Skeletal muscle satellite cell (primary cell): ENCODE measurements around the gene ITGB4.

Experiments used
- H3K27me3 ChIP-seq: 2 replicates; pipeline ENCODE4 v1.7.0; 2013; ENCODE audit warnings: low read length; ENCODE audit not compliant: control insufficient read depth, insufficient read depth
- H3K36me3 ChIP-seq: 2 replicates; pipeline ENCODE4 v1.7.0; 2013; ENCODE audit warnings: mild to moderate bottlenecking, control low read depth, low read length; ENCODE audit not compliant: insufficient read depth
- H3K4me1 ChIP-seq: 2 replicates; pipeline ENCODE4 v1.7.0; 2013; ENCODE audit warnings: low read length; ENCODE audit not compliant: control insufficient read depth, insufficient read depth
- H3K4me2 ChIP-seq: 2 replicates; pipeline ENCODE4 v1.7.0; 2013; ENCODE audit warnings: mild to moderate bottlenecking, low read length
- H3K4me3 ChIP-seq: 2 replicates; pipeline ENCODE4 v1.7.0; 2013; ENCODE audit warnings: low read length
- H3K9ac ChIP-seq: 2 replicates; pipeline ENCODE4 v1.7.0; 2013; ENCODE audit warnings: mild to moderate bottlenecking, low read depth, low read length, moderate library complexity
- H3K9me3 ChIP-seq: replicated peaks from 2 replicates; pipeline ENCODE4 v1.7.0; 2013; ENCODE audit warnings: mild to moderate bottlenecking, control low read depth, low read length

ITGB4 gene

DNA sequence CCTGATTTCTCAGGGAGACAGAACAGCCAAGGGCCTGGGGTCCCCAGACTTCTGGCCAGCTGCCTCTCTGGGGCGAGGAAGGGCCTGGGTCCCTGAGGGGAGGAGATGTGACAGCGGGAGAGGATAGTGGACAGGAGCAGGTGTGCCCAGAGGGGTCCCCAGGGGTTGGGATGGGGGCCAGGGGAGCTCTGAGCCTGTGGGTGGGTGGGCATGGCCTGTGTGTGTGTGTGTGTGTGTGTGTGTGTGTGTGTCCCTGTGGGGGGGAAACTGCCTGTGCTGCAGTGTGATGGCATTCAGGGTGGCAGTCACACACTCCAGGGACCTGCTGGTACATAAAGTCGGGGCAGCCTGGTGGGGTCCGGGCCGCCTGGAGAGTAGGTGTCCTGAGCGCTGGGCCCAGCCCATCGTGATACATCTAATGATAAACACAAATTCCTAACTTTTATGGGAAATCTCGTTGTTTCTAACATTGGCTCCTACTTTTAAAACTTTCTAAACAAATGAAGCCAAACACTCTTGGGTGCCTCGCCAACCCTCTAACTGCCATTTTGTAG, 1.4 kb downstream of the ITGB4 start:
- Histone ChIP-seq H3K9ac (no peak overlapping the region), H3K27me3 (peaks cover 41% of the 10 kb centered on the region), H3K4me3 (no peak overlapping the region)

DNA sequence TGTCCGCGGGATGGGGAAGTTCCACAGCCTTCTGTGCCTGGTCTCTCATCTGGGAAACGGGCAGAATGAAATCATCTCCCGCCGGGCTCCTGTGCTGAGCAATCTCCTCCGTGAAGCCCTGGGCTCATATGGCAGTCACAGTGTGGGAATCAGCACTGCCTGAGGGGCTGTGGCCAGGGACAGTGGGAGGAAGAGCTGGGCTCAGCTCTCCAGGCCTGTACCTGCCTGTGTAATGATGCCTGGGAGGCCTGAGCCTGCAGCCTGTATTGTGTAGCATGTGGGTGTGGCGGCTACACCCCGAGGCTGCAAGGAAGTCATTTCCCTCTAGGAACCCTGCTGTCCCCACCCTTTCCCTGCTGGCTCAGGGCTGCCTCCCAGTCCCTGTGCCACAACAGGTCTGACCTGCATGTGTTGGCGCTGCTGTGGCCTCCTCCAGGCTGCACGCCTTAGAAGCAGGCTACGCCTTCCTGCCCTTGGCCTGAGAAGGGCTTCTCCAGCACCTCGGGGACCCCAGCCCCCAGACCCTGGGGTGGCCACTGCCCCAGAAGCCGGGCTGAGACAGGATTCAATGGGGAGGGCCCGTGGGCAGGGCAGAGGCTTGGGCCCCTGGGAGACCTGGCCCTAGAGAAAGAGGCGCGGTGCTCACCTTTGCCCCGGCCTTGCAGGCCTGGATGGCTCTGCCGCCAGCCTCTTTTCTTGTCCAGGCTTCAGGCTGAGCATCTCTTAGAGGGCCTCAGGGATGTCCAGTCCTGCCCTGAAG, 2.1 kb downstream of the ITGB4 start:
- Histone ChIP-seq H3K9me3 (no peaks in the 10 kb centered on the region), H3K4me2 (no peak overlapping the region), H3K27me3 (peaks cover 42% of the 10 kb centered on the region), H3K4me3 (no peak overlapping the region), H3K9ac (no peak overlapping the region), H3K36me3 (no peaks in the 10 kb centered on the region), H3K4me1 (peaks cover 6% of the 10 kb centered on the region)

More for the DNA sequence above, 1.4 kb downstream of the ITGB4 start:
- no peak overlapping the region for H3K4me2 ChIP-seq
- H3K36me3 ChIP-seq = no peaks in the 10 kb centered on the region
- H3K4me1 ChIP-seq = peaks cover 6% of the 10 kb centered on the region
- H3K9me3 ChIP-seq = no peaks in the 10 kb centered on the region

DNA sequence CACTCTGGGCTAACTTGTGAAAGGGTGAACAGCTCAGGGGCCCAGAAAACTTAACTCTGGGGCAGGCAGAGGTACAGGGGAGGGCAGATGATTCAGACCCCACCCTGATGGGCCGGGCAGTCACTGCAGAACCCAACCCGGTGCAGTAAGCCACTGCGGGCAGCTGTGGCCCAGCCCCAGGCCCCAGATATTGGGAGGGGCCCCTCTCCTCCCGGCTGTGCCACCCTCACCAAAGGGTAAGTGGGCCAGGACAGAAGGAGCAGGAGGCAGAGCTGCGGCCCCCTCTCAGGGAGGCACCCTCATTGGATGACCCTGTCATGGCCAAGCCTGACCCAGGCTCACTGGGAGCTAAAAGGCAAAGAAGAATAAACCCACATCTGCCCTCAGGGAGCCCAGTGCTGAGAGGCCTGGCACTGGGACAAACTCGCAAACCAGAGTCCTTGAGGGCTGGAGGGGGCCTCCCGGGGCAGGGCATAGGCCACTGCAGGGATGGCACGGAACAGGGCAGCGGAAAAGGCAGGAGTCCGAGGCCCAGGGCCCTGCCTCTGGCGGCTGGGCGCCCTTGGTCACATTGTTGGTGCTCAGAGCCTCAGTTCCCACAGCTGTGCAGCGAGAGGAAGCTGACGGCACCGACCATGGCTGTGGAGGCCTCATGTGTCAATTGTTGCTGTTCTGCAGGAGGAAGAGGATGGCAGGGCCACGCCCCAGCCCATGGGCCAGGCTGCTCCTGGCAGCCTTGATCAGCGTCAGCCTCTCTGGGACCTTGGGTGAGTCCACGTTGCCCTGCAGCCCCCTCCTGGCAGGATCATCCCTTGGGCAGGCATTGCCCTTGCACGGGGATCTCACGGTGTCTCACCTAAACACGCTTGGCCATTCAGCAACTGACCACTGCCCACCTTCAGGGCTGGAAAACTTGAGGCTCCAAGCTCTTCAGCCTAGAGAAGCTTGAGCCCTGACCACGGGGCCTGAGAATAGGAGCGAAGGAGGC, 3.1 kb downstream of the ITGB4 start:
- Histone ChIP-seq H3K9me3 (no peaks in the 10 kb centered on the region), H3K27me3 (peaks cover 33% of the 10 kb centered on the region), H3K36me3 (no peaks in the 10 kb centered on the region), H3K4me1 (peaks cover 6% of the 10 kb centered on the region), H3K4me2 (no peak overlapping the region), H3K4me3 (no peak overlapping the region), H3K9ac (no peak overlapping the region)

DNA sequence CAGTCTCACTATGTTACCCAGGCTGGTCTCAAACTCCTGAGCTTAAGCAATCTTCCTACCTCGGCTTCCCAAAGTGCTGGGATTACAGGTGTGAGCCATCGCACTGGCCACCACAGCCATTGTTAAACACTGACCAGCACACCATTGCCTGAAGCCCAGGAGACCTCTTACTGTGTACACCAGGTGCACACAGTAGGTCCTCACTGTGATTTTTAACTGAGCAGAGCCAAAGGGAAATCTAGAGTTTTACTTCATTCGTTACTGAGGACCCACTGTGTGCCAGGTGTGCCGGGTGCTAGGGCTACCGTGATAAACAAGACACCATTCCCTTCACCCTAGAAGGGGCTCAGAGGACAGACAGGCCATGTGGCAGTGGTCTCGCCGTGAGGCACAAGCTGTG, 4.2 kb downstream of the ITGB4 start:
- Histone ChIP-seq H3K36me3 (no peaks in the 10 kb centered on the region), H3K9me3 (no peaks in the 10 kb centered on the region), H3K4me3 (no peak overlapping the region), H3K4me2 (no peak overlapping the region), H3K9ac (no peak overlapping the region), H3K4me1 (peaks cover 6% of the 10 kb centered on the region), H3K27me3 (peaks cover 23% of the 10 kb centered on the region)

DNA sequence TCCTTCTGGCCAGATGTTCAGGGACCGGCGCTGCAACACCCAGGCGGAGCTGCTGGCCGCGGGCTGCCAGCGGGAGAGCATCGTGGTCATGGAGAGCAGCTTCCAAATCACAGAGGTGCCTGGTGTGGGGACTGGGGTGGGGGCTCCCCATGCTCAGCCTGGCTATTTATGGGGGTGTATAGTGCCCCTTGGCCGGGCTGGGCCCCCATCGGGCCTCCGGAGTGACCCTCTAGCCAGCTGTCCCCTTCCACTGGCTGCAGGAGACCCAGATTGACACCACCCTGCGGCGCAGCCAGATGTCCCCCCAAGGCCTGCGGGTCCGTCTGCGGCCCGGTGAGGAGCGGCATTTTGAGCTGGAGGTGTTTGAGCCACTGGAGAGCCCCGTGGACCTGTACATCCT, 6.1 kb downstream of the ITGB4 start:
- H3K4me2 ChIP-seq = no peak overlapping the region
- no peaks in the 10 kb centered on the region for H3K9me3 ChIP-seq
- H3K4me3 ChIP-seq = no peak overlapping the region
- H3K9ac ChIP-seq = no peak overlapping the region
- peaks cover 11% of the 10 kb centered on the region for H3K27me3 ChIP-seq
- no peaks in the 10 kb centered on the region for H3K4me1 ChIP-seq
- H3K36me3 ChIP-seq = no peaks in the 10 kb centered on the region

DNA sequence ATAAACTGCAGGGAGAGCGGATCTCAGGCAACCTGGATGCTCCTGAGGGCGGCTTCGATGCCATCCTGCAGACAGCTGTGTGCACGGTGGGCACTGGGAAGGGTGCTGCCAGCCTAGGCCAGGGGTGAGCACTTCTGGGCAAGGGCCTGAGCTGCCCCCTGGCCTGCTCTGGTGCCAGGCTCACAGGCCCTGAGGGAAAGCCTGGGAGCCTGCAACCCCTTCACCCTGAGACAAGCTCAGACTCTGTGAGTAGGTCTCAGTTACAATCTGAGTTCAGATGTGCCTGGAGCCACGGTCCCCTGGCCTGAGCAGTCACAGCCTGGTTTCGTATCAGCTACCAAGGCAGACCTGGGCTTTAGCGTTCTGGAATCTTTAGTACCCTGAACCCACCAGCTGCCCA, 8.1 kb downstream of the ITGB4 start:
- Histone ChIP-seq H3K4me1 (no peaks in the 10 kb centered on the region), H3K4me2 (no peak overlapping the region), H3K4me3 (no peak overlapping the region), H3K9me3 (no peaks in the 10 kb centered on the region), H3K36me3 (no peaks in the 10 kb centered on the region), H3K9ac (no peak overlapping the region), H3K27me3 (peaks cover 11% of the 10 kb centered on the region)

DNA sequence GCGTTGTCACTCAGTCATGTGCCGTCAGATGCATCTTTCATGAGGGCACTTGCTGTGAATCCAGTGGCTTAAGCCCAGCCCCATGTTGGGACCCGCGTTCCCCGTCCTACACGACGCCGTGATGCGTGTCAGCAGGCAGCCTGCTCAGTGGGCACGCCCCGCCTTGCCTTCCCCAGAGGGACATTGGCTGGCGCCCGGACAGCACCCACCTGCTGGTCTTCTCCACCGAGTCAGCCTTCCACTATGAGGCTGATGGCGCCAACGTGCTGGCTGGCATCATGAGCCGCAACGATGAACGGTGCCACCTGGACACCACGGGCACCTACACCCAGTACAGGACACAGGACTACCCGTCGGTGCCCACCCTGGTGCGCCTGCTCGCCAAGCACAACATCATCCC, 8.8 kb downstream of the ITGB4 start:
- H3K9me3 ChIP-seq = no peaks in the 10 kb centered on the region
- no peaks in the 10 kb centered on the region for H3K4me1 ChIP-seq
- H3K4me2 ChIP-seq = no peak overlapping the region
- H3K27me3 ChIP-seq = peaks cover 11% of the 10 kb centered on the region
- H3K9ac ChIP-seq = no peak overlapping the region
- H3K36me3 ChIP-seq = no peaks in the 10 kb centered on the region
- H3K4me3 ChIP-seq = no peak overlapping the region

DNA sequence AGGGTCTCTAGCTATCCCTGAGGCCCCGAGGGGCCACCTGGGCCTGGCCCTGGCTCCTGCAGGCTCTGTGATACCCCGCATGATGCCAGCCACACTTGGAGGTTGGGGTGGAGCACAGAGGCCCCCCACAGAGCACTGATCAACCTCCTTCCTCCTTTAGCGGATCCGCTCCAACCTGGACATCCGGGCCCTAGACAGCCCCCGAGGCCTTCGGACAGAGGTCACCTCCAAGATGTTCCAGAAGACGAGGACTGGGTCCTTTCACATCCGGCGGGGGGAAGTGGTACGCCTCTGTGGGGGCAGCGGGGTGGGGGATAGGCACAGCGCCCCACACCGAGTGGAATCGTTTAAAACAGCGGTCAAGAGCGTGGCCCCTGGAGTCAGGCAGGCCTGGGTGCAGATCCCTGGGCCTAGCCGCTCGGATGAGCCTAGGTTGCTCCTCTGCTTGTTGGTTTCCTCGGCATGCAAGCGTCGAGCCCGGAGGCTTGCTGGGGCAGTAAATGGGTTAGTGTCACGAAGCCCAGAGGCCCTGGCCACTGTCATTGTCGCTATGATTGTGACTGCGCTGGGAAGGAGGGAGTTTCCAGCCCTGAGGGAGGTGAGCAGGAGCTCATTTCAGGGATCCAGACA, 9.9 kb downstream of the ITGB4 start:
- Histone ChIP-seq H3K4me2 (no peak overlapping the region), H3K4me1 (no peaks in the 10 kb centered on the region), H3K4me3 (no peak overlapping the region), H3K36me3 (no peaks in the 10 kb centered on the region), H3K9ac (no peak overlapping the region), H3K9me3 (no peaks in the 10 kb centered on the region), H3K27me3 (peaks cover 6% of the 10 kb centered on the region)

DNA sequence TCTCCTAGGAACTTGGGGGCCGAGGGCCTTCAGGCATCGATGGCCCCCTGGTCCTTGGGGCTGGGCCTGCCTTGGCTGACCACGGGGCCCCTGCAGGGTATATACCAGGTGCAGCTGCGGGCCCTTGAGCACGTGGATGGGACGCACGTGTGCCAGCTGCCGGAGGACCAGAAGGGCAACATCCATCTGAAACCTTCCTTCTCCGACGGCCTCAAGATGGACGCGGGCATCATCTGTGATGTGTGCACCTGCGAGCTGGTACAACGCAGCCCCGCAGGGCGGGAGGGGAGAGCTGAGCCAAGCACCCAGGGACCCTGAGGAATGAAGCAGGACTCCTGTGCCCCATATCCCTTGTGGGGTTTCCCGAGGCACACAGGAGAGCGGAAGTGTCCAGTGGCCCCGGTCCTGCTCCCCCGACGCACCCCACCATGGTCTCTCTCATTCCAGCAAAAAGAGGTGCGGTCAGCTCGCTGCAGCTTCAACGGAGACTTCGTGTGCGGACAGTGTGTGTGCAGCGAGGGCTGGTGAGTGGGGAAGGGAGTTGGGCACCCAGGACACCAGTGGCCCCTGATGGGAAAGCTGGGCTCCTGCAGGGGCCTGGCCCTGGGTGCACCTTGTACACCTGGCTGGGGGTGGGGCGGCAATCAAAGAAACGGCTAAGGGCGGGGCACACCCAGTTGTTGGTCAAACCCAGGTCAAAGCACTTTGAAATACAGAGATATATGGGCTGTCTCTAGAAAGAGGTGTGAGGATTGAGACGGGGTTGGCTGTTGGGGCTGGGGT, 10.6 kb downstream of the ITGB4 start:
- Histone ChIP-seq H3K36me3 (no peaks in the 10 kb centered on the region), H3K4me2 (no peak overlapping the region), H3K9me3 (no peaks in the 10 kb centered on the region), H3K9ac (no peak overlapping the region), H3K27me3 (peaks cover 6% of the 10 kb centered on the region), H3K4me3 (no peak overlapping the region), H3K4me1 (no peaks in the 10 kb centered on the region)

DNA sequence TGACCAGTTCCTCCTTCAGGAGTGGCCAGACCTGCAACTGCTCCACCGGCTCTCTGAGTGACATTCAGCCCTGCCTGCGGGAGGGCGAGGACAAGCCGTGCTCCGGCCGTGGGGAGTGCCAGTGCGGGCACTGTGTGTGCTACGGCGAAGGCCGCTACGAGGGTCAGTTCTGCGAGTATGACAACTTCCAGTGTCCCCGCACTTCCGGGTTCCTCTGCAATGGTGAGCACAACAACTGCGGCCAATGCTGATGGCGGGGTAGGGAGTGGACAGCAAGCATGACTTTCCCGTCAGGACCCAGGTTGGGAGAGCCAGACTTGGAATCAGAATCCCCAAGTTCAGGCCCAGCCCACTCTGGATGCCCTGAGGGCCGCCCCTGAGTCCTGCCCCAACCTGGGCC, 12.2 kb downstream of the ITGB4 start:
- H3K9me3 ChIP-seq = no peaks in the 10 kb centered on the region
- peaks cover 7% of the 10 kb centered on the region for H3K4me1 ChIP-seq
- H3K27me3 ChIP-seq = peaks cover 4% of the 10 kb centered on the region
- no peak overlapping the region for H3K4me3 ChIP-seq
- no peak overlapping the region for H3K4me2 ChIP-seq
- no peak overlapping the region for H3K9ac ChIP-seq
- no peaks in the 10 kb centered on the region for H3K36me3 ChIP-seq
